ENCODE results near the gene ATP11A.

ATP11A gene

DNA sequence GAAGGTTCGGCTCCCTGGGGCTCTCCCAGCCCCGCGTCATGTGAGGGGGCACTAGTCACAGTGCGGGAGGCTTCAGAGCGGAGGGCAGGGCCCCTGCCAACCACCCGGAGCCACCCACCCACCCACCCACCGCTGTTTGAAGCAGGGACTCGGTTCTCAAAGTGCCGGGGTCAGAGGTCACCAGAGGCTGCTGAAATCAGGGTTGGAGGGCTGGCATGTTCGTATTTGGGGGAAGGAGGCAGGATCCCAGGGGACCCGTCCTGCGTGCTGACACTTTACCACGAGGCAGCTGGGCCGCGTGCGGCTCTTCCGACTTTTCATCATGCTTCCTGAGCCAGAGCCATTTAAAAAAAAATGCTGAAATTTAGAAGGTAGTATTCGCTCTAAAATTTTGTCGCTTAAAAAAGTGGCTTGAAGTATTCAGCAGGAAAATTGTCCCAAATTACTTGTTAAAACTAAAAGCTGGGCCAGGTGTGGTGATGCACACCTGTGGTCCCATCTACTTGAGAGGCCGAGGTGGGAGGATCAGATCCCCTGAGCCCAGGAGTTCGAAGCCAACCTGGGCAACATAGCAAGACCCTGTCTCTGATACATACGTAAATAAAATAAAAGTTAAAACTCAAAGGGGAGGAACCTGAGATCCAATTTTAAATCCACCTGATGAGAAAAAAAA is 21.2 kb downstream of the ATP11A start:
- no peak for DNase-seq (ENCODE audit: low spot score)

DNA sequence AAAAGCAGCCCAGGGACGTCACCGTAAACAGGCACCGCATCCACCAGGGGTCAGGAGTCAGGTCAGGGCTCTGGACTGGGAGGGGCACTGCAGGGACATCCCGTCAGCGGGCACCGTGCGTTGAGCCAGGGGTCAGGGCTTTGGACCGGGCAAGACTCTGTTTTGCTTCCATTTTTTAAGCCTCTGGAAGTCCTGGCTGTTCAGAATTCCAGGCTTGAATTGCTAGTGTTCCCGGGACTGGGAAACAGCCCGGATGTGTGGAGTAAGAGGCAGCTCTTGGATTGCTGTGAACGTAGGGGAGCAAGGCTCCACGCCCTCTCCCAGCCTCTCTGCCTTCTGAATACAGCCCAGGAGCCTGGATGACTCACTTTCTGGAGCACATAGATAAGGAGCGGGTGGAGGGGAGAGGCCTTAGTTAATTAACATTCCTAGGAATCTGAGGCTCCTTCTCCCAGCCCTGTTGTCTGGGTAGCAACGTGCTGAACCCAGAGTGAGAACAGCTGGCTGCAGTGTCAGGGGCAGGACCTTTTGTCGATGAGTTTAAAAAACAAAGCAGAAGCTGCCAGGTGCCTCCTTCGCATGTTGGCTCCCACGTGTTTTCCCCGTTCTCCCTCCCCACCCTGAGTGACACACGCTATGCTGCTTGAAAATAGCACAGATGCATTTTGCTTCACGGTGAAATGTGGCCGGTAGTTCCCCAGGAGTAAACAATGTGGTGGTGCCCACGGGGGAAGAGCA is 21.9 kb downstream of the ATP11A start:
- DNase-seq (ENCODE audit: low spot score): no peak

DNA sequence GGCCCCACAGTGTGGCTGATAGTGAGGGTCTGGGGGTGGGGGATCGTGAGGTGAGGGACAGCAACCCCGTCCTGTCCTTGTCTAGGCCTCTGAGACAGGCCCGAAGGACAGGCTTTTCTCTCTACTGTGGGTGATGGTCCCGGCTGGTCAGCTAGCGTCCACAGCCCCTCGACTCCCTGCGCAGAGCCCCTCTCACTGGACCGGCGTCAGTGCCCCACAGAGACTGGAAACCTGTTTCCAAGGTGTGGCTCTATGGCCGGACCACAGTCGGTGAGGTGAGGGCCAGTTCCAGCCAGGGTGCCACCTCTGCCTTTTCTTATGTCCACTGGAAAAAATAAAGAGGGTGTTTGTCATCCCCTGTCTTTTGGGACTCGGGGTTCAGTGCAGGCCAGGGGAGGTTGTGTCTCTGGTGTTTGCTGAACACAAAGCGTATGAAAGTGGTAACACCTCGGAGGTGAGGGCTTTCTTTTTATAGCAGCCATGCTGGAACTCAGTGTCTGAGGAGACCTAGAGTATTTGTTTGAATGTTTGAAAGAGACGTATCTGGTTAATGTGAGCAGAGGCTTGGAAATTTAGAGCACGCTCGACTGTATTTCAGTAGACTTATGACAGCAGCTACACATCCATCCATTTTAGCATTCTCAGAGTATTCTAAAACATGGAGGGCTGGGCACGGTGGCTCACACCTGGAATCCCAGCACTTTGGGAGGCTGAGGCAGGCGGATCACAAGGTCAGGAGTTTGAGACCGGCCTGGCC is 22.8 kb downstream of the ATP11A start:
- no peak for DNase-seq (ENCODE audit: low spot score)

DNA sequence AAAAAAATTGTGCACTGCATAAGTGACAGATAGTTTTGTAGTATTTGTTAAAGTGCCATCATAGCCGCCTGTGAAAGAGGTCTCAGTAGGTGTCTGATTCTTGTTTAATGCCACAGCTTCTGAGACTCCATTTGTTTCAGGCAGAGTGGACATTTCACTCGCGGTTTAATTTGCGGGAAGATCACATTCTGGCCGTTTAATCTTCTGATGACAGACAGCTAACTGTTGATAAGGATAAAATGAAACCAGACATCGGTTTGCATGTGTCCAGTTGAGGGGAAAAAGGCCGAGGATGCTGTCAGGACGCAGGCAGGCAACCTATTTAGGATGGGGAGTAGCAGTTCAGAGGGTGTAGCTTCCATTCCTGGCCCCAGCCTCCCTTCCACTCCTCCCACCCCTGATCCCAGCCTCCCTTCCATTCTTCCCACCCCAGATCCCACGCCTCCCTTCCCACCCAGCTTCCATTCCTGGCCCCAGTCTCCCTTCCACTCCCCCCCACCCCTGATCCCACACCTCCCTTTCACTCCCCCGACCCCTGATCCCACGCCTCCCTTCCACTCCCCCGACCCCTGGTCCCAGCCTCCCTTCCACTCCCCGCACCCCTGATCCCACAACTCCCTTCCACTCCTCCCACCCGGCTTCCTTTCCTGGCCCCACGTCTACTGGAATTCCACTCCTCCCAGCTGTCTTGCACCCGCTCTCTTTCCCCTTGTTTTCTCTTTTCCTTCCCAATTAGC is 23.8 kb downstream of the ATP11A start:
- DNase-seq (ENCODE audit: low spot score): no peak

DNA sequence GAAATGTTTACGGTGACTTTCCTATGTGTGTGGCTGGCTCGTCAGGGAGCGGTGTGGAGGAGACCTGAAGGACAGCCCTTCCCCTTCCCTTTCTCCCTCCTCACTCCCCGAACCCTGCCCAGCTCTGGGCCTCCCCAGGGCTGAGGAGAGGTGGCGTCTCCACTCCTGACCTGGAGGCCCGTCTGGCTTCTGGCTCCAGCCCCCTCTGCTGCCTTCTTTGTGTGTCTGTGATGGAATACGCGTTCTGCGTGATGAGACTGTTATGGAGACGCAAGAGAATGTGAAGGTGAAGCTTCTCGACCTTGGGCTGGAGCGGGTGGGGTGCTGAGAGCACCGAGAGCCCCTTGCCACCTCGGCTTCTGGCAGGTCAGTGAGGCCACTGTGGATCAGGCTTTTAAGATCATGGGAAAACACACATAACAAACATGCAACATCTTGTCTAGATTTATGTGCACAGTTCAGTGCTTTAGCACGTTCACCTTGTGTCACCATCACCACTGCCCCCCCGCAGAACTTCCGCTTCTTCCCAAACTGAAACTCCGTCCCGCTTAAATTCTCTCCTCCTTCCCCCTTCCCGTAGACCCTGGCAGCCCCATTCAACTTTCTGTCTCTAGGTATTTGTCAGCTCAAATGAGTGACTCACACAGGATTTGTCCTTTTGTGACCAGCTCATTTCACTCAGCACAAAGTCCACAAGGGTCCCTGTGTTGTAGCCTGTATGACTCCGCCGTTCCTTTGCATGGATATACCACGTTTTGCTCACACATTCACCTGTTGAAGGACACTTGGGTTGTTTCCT is 24.7 kb downstream of the ATP11A start:
- DNase-seq (ENCODE audit: low spot score): no peak

DNA sequence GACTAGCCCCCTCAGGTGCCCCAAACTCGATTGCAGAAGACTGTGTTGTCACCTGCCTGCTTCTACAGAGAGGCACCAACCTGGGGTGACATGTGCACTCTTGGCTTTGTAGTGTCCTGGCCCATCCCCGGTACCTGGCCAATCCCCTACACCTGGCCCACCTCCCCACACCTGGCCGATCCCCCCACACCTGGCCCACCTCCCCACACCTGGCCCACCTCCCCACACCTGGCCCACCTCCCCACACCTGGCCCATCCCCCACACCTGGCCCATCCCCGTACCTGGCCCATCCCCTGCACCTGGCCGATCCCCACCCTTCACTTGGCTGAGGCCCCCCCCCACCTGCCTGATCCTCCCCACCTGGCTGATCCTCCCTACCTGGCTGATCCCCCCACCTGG is 25.4 kb downstream of the ATP11A start:
- DNase-seq (ENCODE audit: low spot score): no peak

DNA sequence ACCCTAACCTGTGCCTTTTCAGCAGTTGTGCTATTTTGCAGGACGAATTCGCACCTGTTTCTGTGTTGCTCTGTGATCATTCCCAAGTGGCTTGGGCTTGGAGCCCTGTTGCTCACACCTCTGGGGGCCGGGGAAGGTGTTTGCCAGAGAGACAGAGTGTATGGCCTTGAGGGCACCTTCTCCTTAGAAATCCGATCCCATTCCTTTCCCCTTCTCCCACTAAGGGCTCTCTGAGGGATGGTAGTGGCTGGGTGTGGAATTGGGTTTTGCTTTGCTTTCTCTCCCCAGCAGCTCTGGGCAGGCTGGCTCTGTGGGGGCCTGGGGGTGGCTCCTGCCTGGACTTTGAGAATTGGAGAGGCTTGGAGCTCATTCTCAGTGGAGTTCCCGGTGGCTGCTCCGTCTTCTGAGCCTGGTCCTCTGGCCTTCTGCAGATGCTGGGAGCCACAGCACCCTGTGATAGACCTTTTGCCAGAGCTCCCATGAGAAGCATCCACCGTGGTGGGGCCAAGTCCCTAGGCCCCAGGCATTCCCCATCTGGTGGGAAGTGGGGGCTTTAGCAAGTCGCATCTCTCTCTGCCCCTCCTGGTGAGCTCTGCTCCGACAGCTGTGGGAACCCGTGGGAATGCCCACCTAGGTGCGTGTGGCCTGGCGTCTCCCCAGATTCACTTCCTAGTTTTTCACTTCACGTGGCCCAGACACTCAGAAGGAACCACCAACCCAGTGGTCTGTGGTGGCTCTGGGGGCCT is 26.1 kb downstream of the ATP11A start:
- DNase-seq (ENCODE audit: low spot score): no peak

DNA sequence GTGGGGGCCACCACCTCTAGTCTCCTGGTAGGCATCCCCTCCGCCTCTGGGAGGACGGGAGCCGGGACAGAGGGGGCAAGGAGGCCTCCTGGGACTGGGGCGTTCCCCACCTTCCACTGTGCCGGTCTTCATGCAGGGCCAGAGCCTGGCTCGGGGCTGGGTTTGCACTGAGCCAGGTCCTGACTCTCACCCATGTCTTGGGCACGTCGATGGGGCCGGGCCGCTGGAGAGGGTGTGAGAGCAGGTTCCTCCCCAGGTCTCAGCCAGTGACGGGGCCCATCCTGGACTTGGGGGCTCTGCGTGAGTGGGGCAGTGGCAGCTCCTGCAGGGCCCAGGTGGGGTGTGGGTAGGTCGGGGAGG is 26.6 kb downstream of the ATP11A start:
- DNase-seq (ENCODE audit: low spot score): no peak

DNA sequence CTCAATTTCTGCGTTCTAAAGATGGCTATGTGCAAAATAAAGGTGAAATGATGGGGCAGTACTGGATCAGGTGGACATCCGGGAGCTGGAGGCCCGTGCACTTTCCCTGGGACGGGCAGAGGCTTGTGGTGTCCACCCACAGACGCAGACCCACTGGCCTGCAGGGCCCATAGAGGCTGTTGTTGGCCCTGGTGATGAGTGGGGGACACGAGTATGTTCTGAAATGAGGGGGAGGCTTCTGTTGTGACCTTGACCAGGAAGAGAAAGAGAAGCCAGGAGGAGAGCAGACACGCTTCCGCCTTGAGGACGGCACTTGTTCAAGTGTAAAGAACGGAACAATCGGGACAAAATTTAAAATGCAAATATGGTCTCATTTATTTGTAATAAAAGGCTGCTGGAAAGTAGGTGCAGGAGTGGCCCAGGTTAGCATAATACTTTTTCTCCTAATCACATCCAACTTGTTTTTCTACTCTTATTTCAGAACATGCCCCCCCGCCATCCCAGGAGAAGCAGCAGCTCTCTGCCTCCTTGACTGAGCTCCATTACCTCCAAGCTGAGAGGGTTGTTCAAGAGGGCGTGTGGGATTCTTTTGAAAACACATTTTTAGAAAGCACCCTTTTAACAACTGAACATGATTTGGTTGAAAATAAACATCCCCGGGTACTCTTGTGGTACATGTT is 27.1 kb downstream of the ATP11A start:
- DNase-seq (ENCODE audit: low spot score): no peak

DNA sequence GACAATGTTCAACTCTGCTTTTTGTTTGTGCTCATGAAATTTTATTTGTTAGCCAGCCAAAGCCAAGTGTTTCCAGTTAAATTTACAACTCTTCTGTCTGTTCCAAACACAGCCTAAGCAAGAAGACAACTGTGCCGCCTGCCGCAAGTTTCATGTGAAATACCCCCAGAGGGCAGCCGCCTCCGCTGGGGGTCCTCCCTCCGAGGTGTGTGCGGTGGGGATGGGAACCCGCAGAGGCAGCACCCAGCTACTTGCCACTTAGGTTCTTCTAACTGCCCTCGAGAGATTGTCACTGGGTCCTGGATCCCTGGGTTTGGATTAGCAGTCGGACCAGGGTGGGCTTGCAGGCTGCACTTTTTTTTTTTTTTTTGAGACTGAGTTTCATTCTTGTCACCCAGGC is 28.5 kb downstream of the ATP11A start:
- no peak for DNase-seq (ENCODE audit: low spot score)

DNA sequence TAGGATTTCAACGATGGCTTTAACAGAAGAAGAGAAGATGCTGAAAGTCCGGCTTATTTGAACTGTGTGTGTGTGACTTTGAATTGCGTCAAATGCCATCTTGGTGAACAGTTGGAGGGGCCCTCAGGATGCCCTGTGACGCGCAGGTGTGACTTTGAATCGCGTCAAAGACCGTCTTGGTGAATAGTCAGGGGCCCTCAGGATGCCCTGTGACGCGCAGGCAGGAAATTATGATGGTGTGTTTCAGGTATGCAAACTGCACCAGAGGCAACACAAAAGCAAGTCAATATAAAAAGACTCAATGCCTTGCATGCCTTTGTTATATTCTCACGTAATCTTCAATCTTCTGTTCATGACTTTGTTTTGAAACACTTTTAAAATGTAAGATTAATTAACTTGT is 29.2 kb downstream of the ATP11A start:
- no peak for DNase-seq (ENCODE audit: low spot score)

DNA sequence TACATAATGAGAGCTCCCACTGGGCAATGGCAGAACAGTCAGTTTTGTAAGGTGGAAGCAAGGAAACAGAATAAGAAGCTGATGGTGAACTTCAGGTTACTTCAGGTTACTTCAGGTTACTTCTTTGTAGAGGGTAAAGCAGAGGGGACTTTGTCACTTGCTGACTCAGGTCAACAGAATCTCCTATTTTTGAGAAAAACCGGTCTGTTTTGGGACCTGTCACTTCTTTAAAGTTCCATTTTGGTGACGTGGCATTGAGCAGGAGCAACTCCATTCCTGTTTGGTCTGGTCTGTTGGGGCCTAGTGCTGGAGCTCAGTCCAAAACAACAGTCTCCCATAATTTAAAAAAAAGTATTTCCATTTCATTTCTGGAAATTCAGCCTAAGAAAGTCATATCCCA is 29.7 kb downstream of the ATP11A start:
- no peak for DNase-seq (ENCODE audit: low spot score)

DNA sequence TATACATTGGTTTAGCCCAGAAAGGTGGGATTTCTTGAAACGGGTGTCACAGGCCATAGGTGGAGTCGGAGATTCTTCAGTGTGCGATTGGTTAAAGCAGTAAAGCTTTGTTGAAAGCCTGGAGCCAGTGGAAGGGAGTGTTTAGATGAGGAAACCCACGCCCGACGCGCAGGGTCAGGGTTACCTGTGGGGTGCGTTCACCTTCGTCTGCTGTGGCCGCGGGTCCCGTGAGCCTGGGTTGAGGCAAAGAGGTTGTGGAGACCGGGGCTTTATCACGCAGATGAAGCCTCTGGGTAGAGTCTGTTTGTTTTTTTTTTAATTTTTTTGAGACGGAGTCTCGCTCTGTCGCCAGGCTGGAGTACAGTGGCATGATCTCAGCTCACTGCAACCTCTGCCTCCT is 30.4 kb downstream of the ATP11A start:
- DNase-seq (ENCODE audit: low spot score): no peak

DNA sequence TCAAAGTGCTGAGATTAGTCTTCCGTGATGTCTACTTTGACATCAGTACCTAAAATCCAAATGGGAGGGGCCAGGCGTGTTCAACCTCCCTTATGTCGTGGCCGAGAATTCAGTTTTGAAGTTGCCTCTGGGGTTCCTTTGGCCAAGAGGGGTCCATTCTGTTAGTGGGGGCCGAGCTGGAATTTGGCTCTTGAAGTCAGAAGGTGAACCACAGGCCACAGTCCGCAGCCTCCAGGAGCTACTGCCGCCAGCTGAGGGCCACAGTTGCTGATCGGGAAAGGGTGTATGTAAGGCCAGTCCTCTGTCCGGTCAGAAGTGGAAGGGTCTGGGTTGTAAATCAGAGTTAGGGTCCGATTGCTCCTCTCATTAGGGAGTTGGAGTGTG is 31.0 kb downstream of the ATP11A start:
- no peak for DNase-seq (ENCODE audit: low spot score)

DNA sequence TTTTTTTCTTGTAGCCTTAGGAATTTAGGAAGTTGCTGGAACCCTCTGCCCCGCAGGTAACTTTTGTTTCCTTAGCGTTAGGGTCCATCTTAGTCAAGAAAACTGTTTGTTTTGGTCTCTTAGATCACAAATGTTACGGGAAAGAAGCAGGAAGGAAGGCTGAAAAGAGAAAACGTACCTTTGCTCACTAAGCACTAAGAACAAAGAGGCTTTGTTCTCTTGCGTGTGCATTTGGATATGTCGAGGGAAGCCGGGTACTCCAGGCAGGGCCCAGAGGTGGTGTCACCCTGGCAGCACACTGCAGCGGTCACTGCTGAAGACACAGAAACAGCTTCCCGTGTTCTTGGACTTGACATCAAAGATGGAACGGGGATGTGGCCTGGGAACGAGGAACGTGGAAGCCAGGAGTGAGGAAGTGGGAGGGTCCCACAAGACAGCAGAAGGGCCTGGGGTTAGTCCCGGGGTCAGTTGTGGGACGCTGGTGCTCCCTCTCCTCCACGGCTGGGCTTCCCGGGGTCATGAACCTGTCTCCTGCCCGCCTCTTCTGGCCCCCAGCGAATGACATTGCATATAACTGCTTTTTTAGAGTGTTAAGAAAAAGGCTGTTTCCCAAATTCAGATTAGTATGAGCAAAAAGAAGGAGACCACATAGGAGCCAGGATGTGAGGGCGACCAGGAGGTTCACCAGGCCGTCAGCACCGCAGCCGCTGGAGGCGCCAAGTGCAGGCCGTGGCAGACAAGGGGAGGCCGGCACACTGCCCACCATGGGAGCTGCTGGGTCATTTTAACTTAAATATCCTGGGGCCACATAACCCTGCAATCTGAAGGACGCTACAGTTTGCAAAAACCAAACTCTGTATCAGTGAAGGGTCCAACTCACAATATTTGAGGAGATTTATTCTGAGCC is 31.6 kb downstream of the ATP11A start:
- no peak for DNase-seq (ENCODE audit: low spot score)

DNA sequence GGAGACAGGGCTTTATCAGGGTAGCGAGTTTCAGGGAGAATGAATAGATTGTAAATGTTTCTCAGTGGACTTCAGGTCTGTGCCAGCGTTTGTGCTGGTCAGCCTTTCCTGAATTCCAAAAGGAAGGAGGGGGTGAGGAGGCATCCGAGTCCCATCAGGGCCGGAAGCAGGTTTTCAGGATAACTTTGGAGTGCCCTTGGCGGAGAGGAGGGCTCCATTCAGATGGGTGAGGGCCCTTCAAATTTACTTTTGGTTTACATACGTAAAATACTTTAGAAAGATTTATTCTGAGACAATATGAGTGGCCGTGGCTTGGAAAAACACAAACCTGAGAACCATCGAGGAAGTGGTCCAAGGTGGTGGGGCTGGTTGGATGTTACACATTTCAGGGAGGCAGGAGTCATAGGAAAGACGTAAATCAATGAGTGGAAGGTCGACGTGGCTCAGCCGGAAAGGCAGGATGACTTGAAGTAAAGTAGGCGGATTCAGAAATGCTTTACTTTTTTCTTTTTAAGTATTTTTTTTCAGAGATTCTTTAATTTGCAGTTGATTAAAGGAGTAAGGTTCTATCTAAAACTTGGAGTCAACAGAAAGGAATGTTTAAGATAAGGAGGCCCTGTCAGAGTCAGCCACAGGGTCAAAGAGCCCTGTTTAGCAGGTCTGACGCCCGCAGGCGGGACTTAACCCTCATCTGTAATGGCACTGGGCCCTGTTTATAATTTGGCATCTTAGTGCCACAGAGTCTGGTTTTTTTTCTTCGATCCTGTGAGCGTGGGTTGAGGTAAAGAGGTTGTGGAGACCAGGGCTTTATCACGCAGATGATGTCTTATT is 32.8 kb downstream of the ATP11A start:
- no peak for DNase-seq (ENCODE audit: low spot score)

DNA sequence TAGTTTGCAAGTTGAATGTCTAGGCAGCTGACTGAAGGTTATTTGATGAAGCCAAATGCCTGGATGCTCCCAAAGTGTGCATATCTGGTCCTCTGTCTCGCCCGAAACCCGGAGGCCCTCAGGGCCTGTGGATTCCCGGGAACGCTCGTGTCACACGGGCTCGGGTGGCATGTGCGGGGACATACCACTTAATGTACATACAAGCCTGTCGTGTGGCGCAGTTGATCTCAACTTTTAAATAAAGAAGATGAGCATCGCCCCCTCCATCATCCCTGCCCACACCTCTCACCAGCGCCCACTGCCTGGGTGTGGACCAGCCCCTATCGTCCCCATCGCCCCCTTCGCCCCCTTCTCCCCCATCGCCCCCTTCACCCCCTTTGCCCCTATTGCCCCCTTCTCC is 33.9 kb downstream of the ATP11A start:
- no peak for DNase-seq (ENCODE audit: low spot score)

DNA sequence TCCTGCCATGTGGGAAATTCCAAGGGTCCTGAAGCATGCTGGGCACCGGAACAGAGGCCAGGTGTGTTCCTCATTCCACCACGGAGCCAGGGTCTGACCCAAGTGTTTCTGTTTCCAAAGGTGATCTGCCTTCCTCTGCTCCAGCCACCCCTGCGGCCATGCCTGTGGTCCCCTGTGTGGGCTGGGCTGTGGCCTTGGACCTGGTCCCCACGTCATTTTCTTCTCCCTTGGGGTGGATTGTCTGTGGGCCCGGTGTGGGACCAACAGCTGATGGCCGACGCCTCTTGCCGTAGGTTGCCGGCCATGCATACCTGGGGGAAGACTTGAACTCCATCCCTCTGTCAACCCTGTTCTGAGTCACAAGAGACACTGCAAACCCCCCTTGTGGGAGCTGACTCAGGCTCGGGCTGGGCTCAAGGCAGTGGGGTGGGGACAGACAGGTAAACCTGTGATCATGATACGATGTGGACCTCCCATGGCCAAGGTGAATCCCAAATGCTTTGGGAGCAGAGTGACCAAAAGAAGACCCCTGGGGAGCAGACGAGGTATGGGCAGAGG is 35.0 kb downstream of the ATP11A start:
- no peak for DNase-seq (ENCODE audit: low spot score)
